HG03442 (cell line): ENCODE data around the gene YPEL4.

ENCODE experiments used
- ATAC-seq: cut with Tn5 transposase; IDR thresholded peaks from one replicate; pipeline ENCODE4 v1.9.1; 2021; ENCODE audit warnings: mild to moderate bottlenecking, moderate library complexity; ENCODE audit not compliant: unreplicated experiment

YPEL4 gene

DNA sequence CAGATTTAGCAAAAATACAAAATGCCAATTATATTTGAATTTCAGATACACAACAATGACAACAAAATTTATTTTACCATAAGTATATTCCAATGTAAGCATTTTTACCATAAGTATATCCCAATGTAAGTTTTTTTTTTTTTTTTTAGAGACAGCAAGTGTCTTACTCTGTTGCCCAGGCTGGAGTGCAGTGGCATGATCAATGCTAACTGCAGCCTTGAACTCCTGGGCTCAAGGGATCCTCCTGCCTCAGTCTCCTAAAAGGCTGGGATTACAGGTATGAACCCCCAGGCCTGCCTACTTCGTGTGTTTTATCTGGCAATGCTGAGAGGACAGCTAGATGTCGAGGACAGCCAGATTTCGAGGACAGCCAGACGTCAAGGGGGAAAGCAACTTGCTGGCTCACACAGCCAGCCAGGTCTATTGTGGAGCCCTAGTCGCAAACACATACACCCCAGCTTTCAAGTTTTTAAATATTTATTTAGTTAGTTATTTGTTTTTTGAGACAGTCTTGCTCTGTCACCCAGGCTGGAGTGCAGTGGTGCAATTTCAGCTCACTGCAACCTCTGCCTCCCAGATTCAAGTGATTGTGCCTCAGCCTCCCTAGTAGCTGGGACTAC is 53.3 kb downstream of the YPEL4 start:
- ATAC-seq, result no peak
